ENCODE data around the gene PHACTR3. TPM values are rescaled to one million over a fixed set of nuclear protein-coding genes. Genes with fewer than 3 reads are reported as not detected.

Gene PHACTR3
- total RNA-seq, 4 donors from 2014 or later, result 0.26 to 3.2 (median 0.57) TPM

GRCh38 chr20:59680148-59680650, 75.9 kb downstream of the PHACTR3 start:
- Histone ChIP-seq H3K4me3 (no peak overlapping the region), H3K9me3 (no peaks in the 10 kb centered on the region), H3K27me3 (no peaks in the 10 kb centered on the region), H3K27ac (no peak overlapping the region), H3K4me1 (no peaks in the 10 kb centered on the region), H3K36me3 (no peaks in the 10 kb centered on the region)
- DNase-seq, result no peak
- intact Hi-C loops (cut with DNase I; ENCODE audit: low total_unique reads), result no loop called here
- no peak for TF ChIP-seq POLR2A (IDR thresholded peaks at IDR 0.05)
- TF ChIP-seq, protein P1, sequence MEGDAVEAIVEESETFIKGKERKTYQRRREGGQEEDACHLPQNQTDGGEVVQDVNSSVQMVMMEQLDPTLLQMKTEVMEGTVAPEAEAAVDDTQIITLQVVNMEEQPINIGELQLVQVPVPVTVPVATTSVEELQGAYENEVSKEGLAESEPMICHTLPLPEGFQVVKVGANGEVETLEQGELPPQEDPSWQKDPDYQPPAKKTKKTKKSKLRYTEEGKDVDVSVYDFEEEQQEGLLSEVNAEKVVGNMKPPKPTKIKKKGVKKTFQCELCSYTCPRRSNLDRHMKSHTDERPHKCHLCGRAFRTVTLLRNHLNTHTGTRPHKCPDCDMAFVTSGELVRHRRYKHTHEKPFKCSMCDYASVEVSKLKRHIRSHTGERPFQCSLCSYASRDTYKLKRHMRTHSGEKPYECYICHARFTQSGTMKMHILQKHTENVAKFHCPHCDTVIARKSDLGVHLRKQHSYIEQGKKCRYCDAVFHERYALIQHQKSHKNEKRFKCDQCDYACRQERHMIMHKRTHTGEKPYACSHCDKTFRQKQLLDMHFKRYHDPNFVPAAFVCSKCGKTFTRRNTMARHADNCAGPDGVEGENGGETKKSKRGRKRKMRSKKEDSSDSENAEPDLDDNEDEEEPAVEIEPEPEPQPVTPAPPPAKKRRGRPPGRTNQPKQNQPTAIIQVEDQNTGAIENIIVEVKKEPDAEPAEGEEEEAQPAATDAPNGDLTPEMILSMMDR (IDR thresholded peaks at IDR 0.05), result no peak

GRCh38 chr20:59680852-59681251, 76.5 kb downstream of the PHACTR3 start:
- TF ChIP-seq, protein P1 (IDR thresholded peaks at IDR 0.05), result no peak
- no peak for TF ChIP-seq POLR2A (IDR thresholded peaks at IDR 0.05)
- H3K9me3 ChIP-seq, result no peaks in the 10 kb centered on the region
- no peaks in the 10 kb centered on the region for H3K27me3 ChIP-seq
- no peak overlapping the region for H3K4me3 ChIP-seq
- H3K36me3 ChIP-seq, result no peaks in the 10 kb centered on the region
- no peak for DNase-seq
- intact Hi-C loops (cut with DNase I; ENCODE audit: low total_unique reads), result no loop called here
- H3K4me1 ChIP-seq, result no peaks in the 10 kb centered on the region
- no peak overlapping the region for H3K27ac ChIP-seq

GRCh38 chr20:59682603-59683002, 78.3 kb downstream of the PHACTR3 start:
- Histone ChIP-seq H3K27ac (no peak overlapping the region), H3K9me3 (no peaks in the 10 kb centered on the region), H3K36me3 (no peaks in the 10 kb centered on the region), H3K4me1 (no peaks in the 10 kb centered on the region), H3K4me3 (no peak overlapping the region), H3K27me3 (no peaks in the 10 kb centered on the region)
- TF ChIP-seq, protein P1 (IDR thresholded peaks at IDR 0.05), result no peak
- no peak for TF ChIP-seq POLR2A (IDR thresholded peaks at IDR 0.05)
- DNase-seq, result no peak
- intact Hi-C loops (cut with DNase I; ENCODE audit: low total_unique reads), result no loop called here

- Histone ChIP-seq H3K36me3 (no peaks in the 10 kb centered on the region), H3K27ac (no peak overlapping the region), H3K4me1 (no peaks in the 10 kb centered on the region), H3K4me3 (no peak overlapping the region), H3K27me3 (no peaks in the 10 kb centered on the region), H3K9me3 (no peaks in the 10 kb centered on the region)
- DNase-seq, result no peak
- no peak for TF ChIP-seq POLR2A (IDR thresholded peaks at IDR 0.05)
- TF ChIP-seq, protein P1 (IDR thresholded peaks at IDR 0.05), result no peak
- intact Hi-C loops (cut with DNase I; ENCODE audit: low total_unique reads), result no loop called here
Observed at GRCh38 chr20:59683181-59683580, 78.8 kb downstream of the PHACTR3 start.

DNA sequence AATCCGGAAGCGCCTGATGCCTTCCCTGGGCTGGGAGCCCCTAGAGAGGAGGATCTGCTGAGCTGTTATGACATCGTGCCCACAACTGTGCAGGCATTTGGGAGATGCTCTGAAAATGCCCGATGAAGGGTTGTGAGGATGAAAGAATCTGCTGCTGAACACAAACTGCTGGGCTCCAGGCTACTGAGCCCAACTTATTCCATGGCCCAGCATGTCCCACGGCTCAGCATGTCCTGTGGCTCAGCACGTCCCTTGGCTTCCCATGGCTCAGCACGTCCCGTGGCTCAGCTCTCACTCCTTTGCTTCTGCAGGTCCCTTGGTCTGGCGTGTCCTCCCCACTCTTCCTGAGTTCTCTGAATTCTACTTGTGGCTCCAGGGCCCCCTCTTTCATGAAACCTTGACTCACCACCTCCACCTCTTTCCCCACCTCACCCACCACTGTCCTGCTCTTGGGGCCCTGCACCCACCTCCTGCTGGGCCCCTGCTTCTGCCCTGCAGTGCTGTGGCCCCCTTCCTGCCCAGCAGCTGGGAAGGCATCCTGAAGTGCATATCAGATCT, 80.4 kb downstream of the PHACTR3 start:
- intact Hi-C loops (cut with DNase I; ENCODE audit: low total_unique reads), result no loop called here
- H3K36me3 ChIP-seq, result no peaks in the 10 kb centered on the region
- no peak for TF ChIP-seq POLR2A (IDR thresholded peaks at IDR 0.05)
- TF ChIP-seq, protein P1 (IDR thresholded peaks at IDR 0.05), result no peak
- DNase-seq, result no peak
- no peak overlapping the region for H3K27ac ChIP-seq
- no peak overlapping the region for H3K4me3 ChIP-seq
- no peaks in the 10 kb centered on the region for H3K9me3 ChIP-seq
- no peaks in the 10 kb centered on the region for H3K27me3 ChIP-seq
- no peaks in the 10 kb centered on the region for H3K4me1 ChIP-seq
